Activated CD8-positive, alpha-beta memory T cell treated with anti-CD3 and anti-CD28 coated beads, Interleukin-2, amount 50 U/mL, for 48 hours (primary cell): ENCODE data around the gene CNGA4.
"Not testable (repeated sequence)": the region's sequence is repeated elsewhere in the genome, so short reads cannot be mapped to it uniquely, and the experiment has no call there.

Source experiments
- DNase-seq: peaks from one replicate; pipeline ENCODE4 v3.0.0-alpha.2; 2020

CNGA4 gene

GRCh38 chr11:6270584-6271246 lies 31.8 kb downstream of the CNGA4 start:
- no peak for DNase-seq

DNA sequence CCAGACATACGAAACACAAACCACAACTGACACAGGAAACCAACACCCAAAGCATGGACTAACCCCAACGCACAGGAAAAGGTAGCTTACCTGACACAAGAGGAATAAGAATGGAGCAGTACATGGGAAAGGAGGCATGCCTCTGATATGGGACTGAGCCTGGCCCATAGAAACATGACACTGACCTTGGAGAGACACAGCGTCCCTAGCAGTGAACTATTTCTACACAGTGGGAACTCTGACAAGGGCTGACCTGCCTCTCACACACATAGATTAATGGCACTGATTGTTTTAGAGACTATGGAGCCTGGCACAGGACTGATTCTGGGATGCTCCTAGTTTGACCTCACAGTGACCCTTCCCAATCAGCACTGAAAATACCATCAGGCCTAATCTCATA lies 32.7 kb downstream of the CNGA4 start:
- DNase-seq = no peak

DNA sequence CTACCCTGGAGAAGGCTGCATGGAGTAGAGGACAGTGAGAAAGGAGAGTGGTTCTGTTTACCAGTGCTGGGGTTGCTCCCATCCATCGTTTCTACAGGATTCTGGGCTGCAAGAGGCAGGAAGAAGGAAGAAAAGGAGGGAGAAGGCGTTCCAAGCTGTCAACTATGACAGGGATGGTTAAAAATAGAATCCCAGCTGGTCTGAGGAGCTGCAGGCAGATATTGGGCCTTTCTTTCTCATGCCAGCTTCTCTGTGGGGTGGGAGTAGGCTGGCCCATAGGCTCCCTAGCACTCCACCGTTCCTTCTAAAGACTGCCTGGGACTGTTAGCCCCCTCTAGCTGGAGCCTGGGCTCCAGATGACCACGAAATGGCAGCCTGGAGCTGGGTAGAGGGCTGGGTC lies 34.3 kb downstream of the CNGA4 start:
- no peak for DNase-seq

- not testable (repeated sequence) for DNase-seq
Observed at GRCh38 chr11:6280809-6281208, 41.9 kb downstream of the CNGA4 start.

- DNase-seq = no peak
Observed at GRCh38 chr11:6283453-6284023, 44.6 kb downstream of the CNGA4 start.

- no peak for DNase-seq
Observed at GRCh38 chr11:6284250-6284649, 45.4 kb downstream of the CNGA4 start.

GRCh38 chr11:6285019-6285418 lies 46.1 kb downstream of the CNGA4 start:
- DNase-seq = no peak
